GM23338 (cell line): ENCODE results near the gene C3orf49. TPM values are rescaled to one million over a fixed set of nuclear protein-coding genes. Genes with fewer than 3 reads are reported as not detected.

Experiments used
- ATAC-seq: fragments of 200-7000 bp; cut with Tn5 transposase; 3 replicates; pipeline ENCODE4 v1.9.1; 2020
- DNase-seq: peaks from one replicate; pipeline ENCODE4 v3.0.0-alpha.2; 2015; ENCODE audit warnings: low spot score
- H2AFZ ChIP-seq: fragments of 200-600 bp; sonication (generic); 2 replicates; pipeline ENCODE4 v1.8.0; 2016; ENCODE audit warnings: antibody characterized with exemption, mild to moderate bottlenecking, moderate library complexity
- H3F3A ChIP-seq: fragments of 200-600 bp; sonication (generic); replicated peaks from 2 replicates; pipeline ENCODE4 v1.8.0; 2017; ENCODE audit warnings: antibody characterized with exemption, mixed run types, low read depth
- H3K27ac ChIP-seq: fragments of 200-600 bp; sonication (generic); 2 replicates; pipeline ENCODE4 v1.6.1; 2016; ENCODE audit warnings: low read depth
- H3K27me3 ChIP-seq: fragments of 200-600 bp; sonication (generic); 2 replicates; pipeline ENCODE4 v1.8.0; 2016; ENCODE audit warnings: mild to moderate bottlenecking, mixed run types, moderate library complexity; ENCODE audit not compliant: insufficient read depth
- H3K36me3 ChIP-seq: fragments of 200-600 bp; sonication (generic); 2 replicates; pipeline ENCODE4 v1.8.0; 2016; ENCODE audit warnings: mild to moderate bottlenecking; ENCODE audit not compliant: insufficient read depth
- H3K4me1 ChIP-seq: fragments of 200-600 bp; sonication (generic); 2 replicates; pipeline ENCODE4 v1.8.0; 2016; ENCODE audit warnings: mild to moderate bottlenecking, moderate library complexity; ENCODE audit not compliant: insufficient read depth
- H3K4me2 ChIP-seq: fragments of 200-600 bp; sonication (generic); 2 replicates; pipeline ENCODE4 v1.7.1; 2017; ENCODE audit warnings: mixed run types
- H3K4me3 ChIP-seq: fragments of 200-600 bp; sonication (generic); 2 replicates; pipeline ENCODE4 v1.6.1; 2016; ENCODE audit warnings: mixed run types
- H3K79me2 ChIP-seq: fragments of 200-600 bp; sonication (generic); replicated peaks from 2 replicates; pipeline ENCODE4 v1.8.0; 2017; ENCODE audit warnings: mild to moderate bottlenecking; ENCODE audit not compliant: insufficient read depth
- H3K9me2 ChIP-seq: fragments of 200-600 bp; sonication (generic); 2 replicates; pipeline ENCODE4 v1.8.0; 2017; ENCODE audit not compliant: insufficient read depth
- H4K20me1 ChIP-seq: fragments of 200-600 bp; sonication (generic); replicated peaks from 2 replicates; pipeline ENCODE4 v1.8.0; 2017; ENCODE audit warnings: mild to moderate bottlenecking; ENCODE audit not compliant: insufficient read depth
- H3K27ac Mint-ChIP-seq: 2 replicates; pipeline ENCODE4 v1.8.0; 2020; ENCODE audit warnings: inconsistent platforms, mild to moderate bottlenecking, moderate library complexity, mixed read lengths
- H3K27me3 Mint-ChIP-seq: 3 replicates; pipeline ENCODE4 v1.8.0; 2022; ENCODE audit warnings: low read depth, mild to moderate bottlenecking, moderate library complexity, mixed read lengths, inconsistent platforms; ENCODE audit not compliant: insufficient read depth, poor library complexity
- H3K36me3 Mint-ChIP-seq: 3 replicates; pipeline ENCODE4 v1.8.0; 2021; ENCODE audit warnings: low read depth, mild to moderate bottlenecking, inconsistent platforms, moderate library complexity, mixed read lengths
- H3K4me1 Mint-ChIP-seq: 3 replicates; pipeline ENCODE4 v1.8.0; 2020; ENCODE audit warnings: mild to moderate bottlenecking, inconsistent platforms, mixed read lengths
- H3K4me3 Mint-ChIP-seq: 3 replicates; pipeline ENCODE4 v1.8.0; 2021; ENCODE audit warnings: moderate library complexity, mild to moderate bottlenecking, inconsistent platforms, mixed read lengths
- H3K9me3 Mint-ChIP-seq: 3 replicates; pipeline ENCODE4 v1.8.0; 2020; ENCODE audit warnings: moderate library complexity, mild to moderate bottlenecking, inconsistent platforms, mixed read lengths
- ETS1 ChIP-seq: IDR thresholded peaks from 2 replicates; pipeline ENCODE4 v1.6.1; 2016; ENCODE audit warnings: antibody characterized with exemption
- EZH2 ChIP-seq: fragments of 200-600 bp; sonication (generic); IDR thresholded peaks from one replicate; pipeline ENCODE4 v1.8.0; 2017; ENCODE audit warnings: antibody characterized with exemption, mild to moderate bottlenecking, low read depth; ENCODE audit not compliant: unreplicated experiment
- EZH2phosphoT487 ChIP-seq: fragments of 200-600 bp; sonication (generic); IDR thresholded peaks from one replicate; pipeline ENCODE4 v1.8.1; 2018; ENCODE audit warnings: antibody characterized with exemption; ENCODE audit not compliant: unreplicated experiment
- JUNB ChIP-seq: IDR thresholded peaks from one replicate; pipeline ENCODE4 v1.6.1; 2016; ENCODE audit warnings: antibody characterized with exemption; ENCODE audit not compliant: unreplicated experiment
- NANOG ChIP-seq: IDR thresholded peaks from 2 replicates; pipeline ENCODE4 v1.6.1; 2016; ENCODE audit warnings: antibody characterized with exemption, borderline replicate concordance
- STAT1 ChIP-seq: IDR thresholded peaks from one replicate; pipeline ENCODE4 v1.6.1; 2016; ENCODE audit warnings: antibody characterized with exemption; ENCODE audit not compliant: unreplicated experiment
- ZNF331 ChIP-seq: fragments of 250-450 bp; sonication (Bioruptor Pico); IDR thresholded peaks from 2 replicates; pipeline ENCODE4 v1.5.0; 2020; ENCODE audit warnings: low read depth, mild to moderate bottlenecking, moderate library complexity
- polyA plus RNA-seq: library from polyadenylated mRNA; unstranded; fragments of >200 nt; fragmentation: Nextera tagmentation; extraction: Ambion mirVana; gene quantifications from 2 replicates; pipeline ENCODE4 v1.2.1, GENCODE V29; 2016
- total RNA-seq: library from RNA; depleted of rRNA; stranded (reverse); fragments of >200 nt; shearing (Covaris generic); gene quantifications from 2 replicates; pipeline ENCODE4 v1.2.3, GENCODE V29; 2014
- TF ChIP-seq, protein P1 (sequence below), 2 experiments: fragments of 200-600 bp in 1 of 2; sonication (generic) in 1 of 2; conservative IDR thresholded peaks; 2 replicates each; pipeline versions ENCODE4 v1.5.1 to v1.6.1; 2016 to 2017; ENCODE audit warnings: antibody characterized with exemption in 2 of 2, low read depth in 2 of 2, mild to moderate bottlenecking in 2 of 2, moderate library complexity in 1 of 2
- TF ChIP-seq, protein P2 (sequence below): IDR thresholded peaks from one replicate; pipeline ENCODE4 v1.6.1; 2018; ENCODE audit warnings: antibody characterized with exemption; ENCODE audit not compliant: unreplicated experiment

The C3orf49 gene
- total and polyA plus RNA-seq, 2 experiments from 2014 or later, result 0.23 TPM; not detected in 1

DNA sequence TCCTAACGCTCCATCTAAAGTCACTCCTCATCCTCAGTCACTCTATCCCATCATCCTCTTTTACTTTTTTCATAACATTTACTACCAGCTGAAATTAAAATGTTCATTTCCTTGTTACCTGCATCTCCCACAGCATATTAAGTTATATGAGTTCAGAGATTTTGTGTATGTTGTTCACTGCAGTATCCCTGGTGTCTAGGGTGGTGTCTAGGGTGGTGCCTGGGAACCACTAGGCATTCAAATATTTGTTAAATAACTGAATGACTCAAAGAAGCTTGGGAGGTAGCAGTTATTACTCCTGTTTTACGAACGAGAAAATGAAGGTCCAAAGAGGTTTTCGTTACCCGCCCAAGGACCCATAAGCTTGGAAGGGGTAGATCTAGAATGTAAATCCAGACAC is 1.9 kb upstream of the C3orf49 start (continued):
- TF ChIP-seq STAT1 (no peak), NANOG (no peak)
- TF ChIP-seq, protein P1, sequence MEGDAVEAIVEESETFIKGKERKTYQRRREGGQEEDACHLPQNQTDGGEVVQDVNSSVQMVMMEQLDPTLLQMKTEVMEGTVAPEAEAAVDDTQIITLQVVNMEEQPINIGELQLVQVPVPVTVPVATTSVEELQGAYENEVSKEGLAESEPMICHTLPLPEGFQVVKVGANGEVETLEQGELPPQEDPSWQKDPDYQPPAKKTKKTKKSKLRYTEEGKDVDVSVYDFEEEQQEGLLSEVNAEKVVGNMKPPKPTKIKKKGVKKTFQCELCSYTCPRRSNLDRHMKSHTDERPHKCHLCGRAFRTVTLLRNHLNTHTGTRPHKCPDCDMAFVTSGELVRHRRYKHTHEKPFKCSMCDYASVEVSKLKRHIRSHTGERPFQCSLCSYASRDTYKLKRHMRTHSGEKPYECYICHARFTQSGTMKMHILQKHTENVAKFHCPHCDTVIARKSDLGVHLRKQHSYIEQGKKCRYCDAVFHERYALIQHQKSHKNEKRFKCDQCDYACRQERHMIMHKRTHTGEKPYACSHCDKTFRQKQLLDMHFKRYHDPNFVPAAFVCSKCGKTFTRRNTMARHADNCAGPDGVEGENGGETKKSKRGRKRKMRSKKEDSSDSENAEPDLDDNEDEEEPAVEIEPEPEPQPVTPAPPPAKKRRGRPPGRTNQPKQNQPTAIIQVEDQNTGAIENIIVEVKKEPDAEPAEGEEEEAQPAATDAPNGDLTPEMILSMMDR (conservative IDR thresholded peaks at IDR 0.05; ENCODE audit: low read depth in 2 of 2), result no peak

DNA sequence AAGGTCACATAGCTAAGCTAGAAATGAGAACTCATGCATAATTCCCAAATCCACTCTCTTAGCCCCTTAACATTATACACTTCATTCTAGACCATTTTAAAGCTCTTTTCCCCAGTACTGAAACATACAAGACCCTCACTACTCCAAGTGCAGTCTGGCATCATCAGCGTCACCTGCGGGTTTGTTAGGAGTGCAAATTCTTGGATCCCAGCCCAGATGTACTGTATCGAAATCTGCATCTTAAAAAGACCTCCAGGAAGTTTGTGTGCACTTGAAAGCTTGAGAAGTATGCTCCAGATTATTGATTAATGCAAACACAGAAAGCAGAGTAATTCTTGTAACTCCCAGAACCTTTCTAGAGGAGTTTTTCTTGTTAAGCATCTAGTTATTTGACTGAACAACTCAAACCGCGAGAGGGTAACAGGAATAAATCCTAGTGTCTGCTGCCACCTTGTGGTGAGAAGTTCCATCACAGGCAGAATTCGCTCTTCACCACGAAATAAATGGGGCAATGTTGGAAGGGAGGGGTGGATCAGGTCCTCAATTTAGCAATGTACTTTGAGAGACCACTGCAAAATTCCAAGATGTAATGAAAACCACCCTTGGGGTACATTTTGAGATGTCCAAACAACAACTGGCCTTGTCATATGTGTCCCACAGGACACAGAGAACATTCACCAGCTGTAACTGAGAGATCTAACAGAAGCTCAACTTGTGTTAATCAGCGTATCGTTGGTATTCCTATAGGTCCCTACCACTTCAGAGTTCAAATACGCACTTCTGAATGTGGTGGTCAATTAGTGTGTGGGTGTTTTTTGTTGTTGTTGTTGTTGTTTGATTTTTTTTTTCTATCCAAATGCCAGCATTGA is 583 bp upstream of the C3orf49 start:
- no peak overlapping the region for H3K27ac Mint-ChIP-seq
- Histone ChIP-seq H3K27me3 (no peaks in the 10 kb centered on the region), H3K4me2 (no peak overlapping the region), H3F3A (no peaks in the 10 kb centered on the region), H2AFZ (no peak overlapping the region), H4K20me1 (no peaks in the 10 kb centered on the region), H3K9me2 (no peaks in the 10 kb centered on the region), H3K27ac (no peak overlapping the region), H3K79me2 (no peaks in the 10 kb centered on the region), H3K4me1 (no peaks in the 10 kb centered on the region), H3K4me3 (no peak overlapping the region), H3K36me3 (no peaks in the 10 kb centered on the region)
- no peaks in the 10 kb centered on the region for H3K36me3 Mint-ChIP-seq
- peaks cover 17% of the 10 kb centered on the region for H3K4me1 Mint-ChIP-seq
- H3K9me3 Mint-ChIP-seq, result no peaks in the 10 kb centered on the region
- peak; percentile 81 for ATAC-seq
- TF ChIP-seq, protein P1 (conservative IDR thresholded peaks at IDR 0.05; ENCODE audit: low read depth in 2 of 2), result peak; percentile 94 to 97
- TF ChIP-seq NANOG (no peak), EZH2 (no peak)
- H3K4me3 Mint-ChIP-seq, result no peak overlapping the region
- no peaks in the 10 kb centered on the region for H3K27me3 Mint-ChIP-seq
- DNase-seq, result peak; percentile 83

DNA sequence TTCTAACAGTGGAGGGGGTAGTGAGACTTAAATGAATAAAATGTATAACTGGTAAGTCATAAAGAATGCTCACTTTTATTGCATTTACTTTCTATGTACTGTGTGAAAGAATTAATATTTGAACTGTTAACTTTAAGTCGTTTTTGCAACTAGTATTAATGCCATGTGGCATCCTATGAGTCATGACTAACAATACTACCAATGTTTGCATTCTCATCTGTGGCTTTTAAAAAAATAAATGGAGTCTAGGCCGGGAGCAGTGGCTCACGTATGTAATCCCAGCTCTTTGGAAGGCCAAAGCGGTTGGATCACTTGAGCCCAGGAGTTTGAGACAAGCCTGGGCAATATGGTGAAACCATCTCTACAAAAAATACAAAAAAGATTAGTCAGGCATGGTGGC is 5.2 kb downstream of the C3orf49 start:
- Histone ChIP-seq H3K27me3 (no peaks in the 10 kb centered on the region), H3K36me3 (no peaks in the 10 kb centered on the region), H4K20me1 (no peaks in the 10 kb centered on the region; the same call in 1 of the 2 replicates), H3K4me2 (no peak overlapping the region), H3K79me2 (no peaks in the 10 kb centered on the region), H3K9me2 (no peaks in the 10 kb centered on the region), H3K27ac (no peak overlapping the region), H3K4me1 (no peaks in the 10 kb centered on the region), H3F3A (no peaks in the 10 kb centered on the region), H2AFZ (no peak overlapping the region), H3K4me3 (no peak overlapping the region)
- peak overlapping the region; percentile 36; the same call in 1 of the 2 replicates for H3K27ac Mint-ChIP-seq
- H3K9me3 Mint-ChIP-seq, result no peaks in the 10 kb centered on the region; the same call in 2 of the 3 replicates
- DNase-seq (no peak), ATAC-seq (no peak)
- H3K4me3 Mint-ChIP-seq, result no peak overlapping the region
- H3K27me3 Mint-ChIP-seq, result no peaks in the 10 kb centered on the region
- H3K36me3 Mint-ChIP-seq, result peaks cover 4% of the 10 kb centered on the region; the same call in 2 of the 3 replicates
- peaks cover 7% of the 10 kb centered on the region for H3K4me1 Mint-ChIP-seq
- TF ChIP-seq EZH2phosphoT487, result no peak
- TF ChIP-seq, protein P2, sequence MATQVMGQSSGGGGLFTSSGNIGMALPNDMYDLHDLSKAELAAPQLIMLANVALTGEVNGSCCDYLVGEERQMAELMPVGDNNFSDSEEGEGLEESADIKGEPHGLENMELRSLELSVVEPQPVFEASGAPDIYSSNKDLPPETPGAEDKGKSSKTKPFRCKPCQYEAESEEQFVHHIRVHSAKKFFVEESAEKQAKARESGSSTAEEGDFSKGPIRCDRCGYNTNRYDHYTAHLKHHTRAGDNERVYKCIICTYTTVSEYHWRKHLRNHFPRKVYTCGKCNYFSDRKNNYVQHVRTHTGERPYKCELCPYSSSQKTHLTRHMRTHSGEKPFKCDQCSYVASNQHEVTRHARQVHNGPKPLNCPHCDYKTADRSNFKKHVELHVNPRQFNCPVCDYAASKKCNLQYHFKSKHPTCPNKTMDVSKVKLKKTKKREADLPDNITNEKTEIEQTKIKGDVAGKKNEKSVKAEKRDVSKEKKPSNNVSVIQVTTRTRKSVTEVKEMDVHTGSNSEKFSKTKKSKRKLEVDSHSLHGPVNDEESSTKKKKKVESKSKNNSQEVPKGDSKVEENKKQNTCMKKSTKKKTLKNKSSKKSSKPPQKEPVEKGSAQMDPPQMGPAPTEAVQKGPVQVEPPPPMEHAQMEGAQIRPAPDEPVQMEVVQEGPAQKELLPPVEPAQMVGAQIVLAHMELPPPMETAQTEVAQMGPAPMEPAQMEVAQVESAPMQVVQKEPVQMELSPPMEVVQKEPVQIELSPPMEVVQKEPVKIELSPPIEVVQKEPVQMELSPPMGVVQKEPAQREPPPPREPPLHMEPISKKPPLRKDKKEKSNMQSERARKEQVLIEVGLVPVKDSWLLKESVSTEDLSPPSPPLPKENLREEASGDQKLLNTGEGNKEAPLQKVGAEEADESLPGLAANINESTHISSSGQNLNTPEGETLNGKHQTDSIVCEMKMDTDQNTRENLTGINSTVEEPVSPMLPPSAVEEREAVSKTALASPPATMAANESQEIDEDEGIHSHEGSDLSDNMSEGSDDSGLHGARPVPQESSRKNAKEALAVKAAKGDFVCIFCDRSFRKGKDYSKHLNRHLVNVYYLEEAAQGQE, result no peak
- TF ChIP-seq STAT1, result no peak
- TF ChIP-seq ZNF331 (CRISPR knock-in tag), result no peak
- TF ChIP-seq JUNB, result no peak
- TF ChIP-seq ETS1, result no peak
